Measurements from ENCODE around the gene KIF19.

DNA sequence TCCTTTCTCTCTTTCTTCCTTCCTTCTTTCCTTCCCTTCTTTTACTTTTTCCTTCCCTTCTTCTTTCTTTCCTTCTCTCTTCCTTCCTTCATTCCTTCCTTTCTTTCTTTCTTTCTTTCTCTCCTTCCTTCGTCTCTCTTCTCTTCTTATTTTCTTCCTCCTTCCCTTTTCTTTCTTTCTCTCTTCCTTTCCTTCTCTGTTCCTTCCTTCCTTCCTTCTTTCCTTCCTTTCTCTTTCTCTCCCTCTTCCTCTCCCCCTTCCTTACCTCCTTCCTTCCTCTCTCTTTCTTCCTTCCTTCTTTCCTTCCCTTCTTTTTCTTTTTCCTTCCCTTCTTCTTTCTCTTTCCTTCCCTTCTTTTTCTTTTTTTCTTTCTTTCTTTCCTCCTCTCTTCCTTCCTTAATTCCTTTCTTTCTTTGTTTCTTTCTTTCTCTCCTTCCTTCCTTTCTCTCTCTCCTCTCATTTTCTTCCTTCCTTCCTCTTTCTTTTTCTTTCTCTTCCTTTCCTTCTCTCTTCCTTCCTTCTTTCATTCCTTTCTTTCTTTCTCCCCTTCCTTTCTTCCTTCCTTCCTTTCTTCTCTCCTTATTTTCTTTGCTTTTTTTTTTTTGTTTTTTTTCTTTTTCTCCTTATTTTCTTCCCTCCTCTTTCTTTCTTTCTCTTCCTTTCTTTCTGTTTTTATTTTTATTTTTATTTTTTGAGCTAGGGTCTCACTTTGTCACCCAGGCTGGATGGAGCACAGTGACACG is 64.1 kb downstream of the KIF19 start:
- no peak for TF ChIP-seq OSR1 (CRISPR knock-in tag; IDR thresholded peaks at IDR 0.05)
- TF ChIP-seq PATZ1 (CRISPR knock-in tag; IDR thresholded peaks at IDR 0.05; ENCODE audit: borderline replicate concordance): no peak
- no peak for TF ChIP-seq ZNF8 (CRISPR knock-in tag; IDR thresholded peaks at IDR 0.05)
- no peak for TF ChIP-seq SNAI2 (CRISPR knock-in tag; IDR thresholded peaks at IDR 0.05)
